GM12878 (cell line): ENCODE data around the gene COL1A2. TPM values are rescaled to one million over a fixed set of nuclear protein-coding genes. Genes with fewer than 3 reads are reported as not detected.

ENCODE experiments used
- ATAC-seq: fragments of 200-7000 bp; cut with Tn5 transposase; 3 replicates; pipeline ENCODE4 v1.9.1; 2020; ENCODE audit warnings: mild to moderate bottlenecking, moderate library complexity
- BruUV-seq: library from RNA; stranded (reverse); fragments of 400-500 nt; replicated peaks from 2 replicates; lab custom pipeline; 2021; lab: Mats Ljungman, UMichigan
- CTCF ChIA-PET: fragments of 300-600 bp; sonication (Branson Sonifier 250); formaldehyde crosslinking; extraction: SDS; loops from one replicate; lab custom pipeline; 2021; ENCODE audit warnings: inconsistent platforms; lab: Yijun Ruan, JAX
- POLR2A ChIA-PET: fragments of 350-600 bp; formaldehyde crosslinking; extraction: SDS; loops from one replicate; lab custom pipeline; 2021; ENCODE audit warnings: inconsistent platforms; lab: Charles Lee
- RAD21 ChIA-PET: fragments of 300-600 bp; sonication (Branson Sonifier 250); formaldehyde crosslinking; loops from one replicate; lab custom pipeline; 2023; ENCODE audit warnings: antibody characterized with exemption; ENCODE audit not compliant: unreplicated experiment; lab: Charles Lee
- SMC1A ChIA-PET: fragments of 300-600 bp; sonication (Branson Sonifier 250); formaldehyde crosslinking; loops from one replicate; lab custom pipeline; 2023; ENCODE audit not compliant: unreplicated experiment, uncharacterized antibody; lab: Charles Lee
- DNase-seq: peaks from one replicate; pipeline ENCODE4 v3.0.0-alpha.2; 2011; ENCODE audit warnings: low read depth, low spot score
- FAIRE-seq: peaks from 3 replicates; lab custom pipeline; 2011; peaks lifted over from hg19 to GRCh38; lab: Jason Lieb, UNC
- H2AFZ ChIP-seq: 2 replicates; pipeline ENCODE4 v1.6.0; 2011; ENCODE audit warnings: low read depth, low read length, control low read depth; ENCODE audit not compliant: control insufficient read depth
- H3K27ac ChIP-seq: 2 replicates; pipeline ENCODE4 v1.5.1; 2011; ENCODE audit warnings: control low read depth; ENCODE audit not compliant: control insufficient read depth, insufficient read depth
- H3K27me3 ChIP-seq, 2 experiments: replicated peaks in 1 of 2; 2 replicates each; pipeline versions ENCODE4 v1.6.0 to v1.6.1; 2011; ENCODE audit warnings: low read length in 1 of 2; ENCODE audit not compliant: control insufficient read depth in 2 of 2, insufficient read depth in 2 of 2
- H3K36me3 ChIP-seq, 2 experiments: 2 replicates each; pipeline ENCODE4 v1.5.1; 2011; ENCODE audit warnings: low read length in 1 of 2; ENCODE audit not compliant: control insufficient read depth in 2 of 2, insufficient read depth in 2 of 2
- H3K4me1 ChIP-seq: 2 replicates; pipeline ENCODE4 v1.6.1; 2011; ENCODE audit warnings: mild to moderate bottlenecking, low read length, moderate library complexity, mixed read lengths; ENCODE audit not compliant: control insufficient read depth, insufficient read depth
- H3K4me2 ChIP-seq: 2 replicates; pipeline ENCODE4 v1.6.0; 2011; ENCODE audit warnings: control low read depth; ENCODE audit not compliant: control insufficient read depth, insufficient read depth
- H3K4me3 ChIP-seq: fragments of 200-600 bp; sonication (generic); 2 replicates; pipeline ENCODE4 v1.5.1; 2016
- H3K79me2 ChIP-seq: 2 replicates; pipeline ENCODE4 v1.6.0; 2011; ENCODE audit warnings: low read length; ENCODE audit not compliant: control insufficient read depth, insufficient read depth
- H3K9ac ChIP-seq: 2 replicates; pipeline ENCODE4 v1.8.0; 2011; ENCODE audit warnings: low read length, control low read depth, mixed read lengths; ENCODE audit not compliant: control insufficient read depth, insufficient read depth
- H3K9me3 ChIP-seq: replicated peaks from 3 replicates; pipeline ENCODE4 v1.5.1; 2011; ENCODE audit warnings: mild to moderate bottlenecking, low read length; ENCODE audit not compliant: control insufficient read depth, insufficient read depth
- H4K20me1 ChIP-seq: 2 replicates; pipeline ENCODE4 v1.6.0; 2011; ENCODE audit not compliant: control insufficient read depth, insufficient read depth
- CTCF ChIP-seq, 3 experiments: IDR thresholded peaks in 2 of 3; conservative IDR thresholded peaks in 1 of 3; 2 replicates each; pipeline ENCODE4 v1.5.1; 2011; ENCODE audit warnings: low read depth in 3 of 3, low read length in 3 of 3, mild to moderate bottlenecking in 3 of 3, control low read depth in 2 of 3, moderate library complexity in 2 of 3, inconsistent platforms in 1 of 3, mixed read lengths in 1 of 3; ENCODE audit not compliant: control insufficient read depth in 2 of 3, insufficient read depth in 1 of 3; ENCODE audit errors: extremely low read depth in 1 of 3
- HSF1 ChIP-seq: fragments of 150-350 bp; IDR thresholded peaks from 2 replicates; pipeline ENCODE4 v1.6.1; 2014; ENCODE audit warnings: mild to moderate bottlenecking, low read depth, low read length
- RFX5 ChIP-seq: IDR thresholded peaks from 2 replicates; pipeline ENCODE4 v1.6.1; 2011; ENCODE audit warnings: low read depth, low read length, improper control_type of control experiment
- SMARCA5 ChIP-seq: fragments of 450-650 bp; IDR thresholded peaks from 2 replicates; pipeline ENCODE4 v1.6.1; 2017; ENCODE audit warnings: mild to moderate bottlenecking
- STAT3 ChIP-seq: IDR thresholded peaks from 2 replicates; pipeline ENCODE4 v1.6.1; 2011; ENCODE audit warnings: low read depth, low read length, improper control_type of control experiment
- ZBTB11 ChIP-seq: fragments of 450-650 bp; formaldehyde crosslinking; IDR thresholded peaks from 2 replicates; pipeline ENCODE4 v1.5.0; 2022; ENCODE audit warnings: mild to moderate bottlenecking, missing genetic modification characterization
- in situ Hi-C: fragments of 300-500 bp; cut with MboI; formaldehyde crosslinking; loops from 9 replicates; pipeline ENCODE4 v1.14.3; 2018; ENCODE audit warnings: mixed read lengths
- intact Hi-C: fragments of 100-400 bp; cut with micrococcal nuclease; formaldehyde crosslinking; loops from one replicate; pipeline ENCODE4 v1.14.2; 2022; ENCODE audit not compliant: unreplicated experiment
- polyA plus RNA-seq, 11 experiments: library from polyadenylated mRNA; depleted of rRNA in 4 of 11; unstranded in 6 of 11; stranded (reverse) in 5 of 11; fragments of >200 nt; fragmentation: Nextera tagmentation in 4 of 11; fragmentation: Illumina TruSeq in 1 of 11; extraction: Ambion mirVana in 4 of 11; extraction: Trizol in 1 of 11; gene quantifications; 1 replicate in 1 of 11; 2 replicates in 10 of 11; pipeline versions ENCODE4 v1.2.1 to v1.2.3, GENCODE V29; 2011 to 2016; ENCODE audit warnings: inconsistent platforms in 2 of 11, missing spikeins in 2 of 11, low read depth in 1 of 11
- total RNA-seq, 4 experiments: library from RNA; depleted of rRNA in 3 of 4; stranded (reverse); fragments of >200 nt in 3 of 4; fragmentation: Illumina TruSeq in 1 of 4; extraction: Trizol in 1 of 4; gene quantifications; 2 replicates each; pipeline versions ENCODE4 v1.2.1 to v1.2.3, GENCODE V29; 2013 to 2021

Gene COL1A2
- total and polyA plus RNA-seq, 10 of the 15 experiments (the other 5 are each of a cell fraction or from before 2014, with no cell fraction given): 0.03 to 2.5 (median 0.76) TPM; not detected in 4

GRCh38 chr7:94414980-94415379 is 20.3 kb downstream of the COL1A2 start:
- H3K9ac ChIP-seq: no peak overlapping the region
- no peak for ATAC-seq
- no peak overlapping the region for H3K4me3 ChIP-seq
- DNase-seq: no peak
- SMC1A ChIA-PET: interaction anchor here (0.7 kb wide), 1 partner anchor 808 kb away, joined by 3 read pairs; no protein-coding TSS in a partner anchor
- no peaks in the 10 kb centered on the region for H3K9me3 ChIP-seq
- intact Hi-C loops (no loop called here), in situ Hi-C loops (no loop called here)
- RAD21 ChIA-PET: no interaction called here
- CTCF ChIA-PET: no interaction called here
- no TSS peak for BruUV-seq
- H3K4me1 ChIP-seq: no peaks in the 10 kb centered on the region
- no peaks in the 10 kb centered on the region for H3K79me2 ChIP-seq
- no peak overlapping the region for H2AFZ ChIP-seq
- H3K4me2 ChIP-seq: no peak overlapping the region
- FAIRE-seq: no peak
- H4K20me1 ChIP-seq: no peaks in the 10 kb centered on the region
- POLR2A ChIA-PET: no interaction called here
- no peak overlapping the region for H3K27ac ChIP-seq
- H3K27me3 ChIP-seq: peaks cover 0 to under 1% of the 10 kb centered on the region in 2 experiments; a peak in 2 of 4 replicates
- no peaks in the 10 kb centered on the region for H3K36me3 ChIP-seq
- TF ChIP-seq CTCF (IDR thresholded peaks at IDR 0.05 in 2 of 3, conservative IDR thresholded peaks at IDR 0.05 in 1 of 3; ENCODE audit: control insufficient read depth in 2 of 3, extremely low read depth in 1 of 3, insufficient read depth in 1 of 3, low read depth in 3 of 3, low read length in 3 of 3): no peak
- TF ChIP-seq ZBTB11 (CRISPR knock-in tag): no peak
- no peak for TF ChIP-seq STAT3
- no peak for TF ChIP-seq SMARCA5
- no peak for TF ChIP-seq RFX5
- TF ChIP-seq HSF1: no peak
